GM12878 (cell line): Measurements from ENCODE around the gene SLC12A7.

ENCODE experiments used
- ASH2L ChIP-seq: fragments of 300-600, 200-600 bp; sonication (generic); IDR thresholded peaks from 2 replicates; pipeline ENCODE4 v1.6.1; 2017; ENCODE audit warnings: low read depth, mild to moderate bottlenecking, borderline replicate concordance
- CEBPB ChIP-seq, 2 experiments: fragments of 150-350 bp in 1 of 2; IDR thresholded peaks; 2 replicates each; pipeline ENCODE4 v1.6.1; 2012 to 2014; ENCODE audit warnings: low read depth in 2 of 2, low read length in 2 of 2, borderline replicate concordance in 1 of 2, inconsistent platforms in 1 of 2
- FOXM1 ChIP-seq: IDR thresholded peaks from 2 replicates; pipeline ENCODE4 v1.6.1; 2012; ENCODE audit warnings: low read depth, mild to moderate bottlenecking, inconsistent platforms, low read length, moderate library complexity
- IKZF1 ChIP-seq: fragments of 450-650 bp; conservative IDR thresholded peaks from 2 replicates; pipeline ENCODE4 v1.6.1; 2017; ENCODE audit warnings: antibody characterized with exemption, mild to moderate bottlenecking
- NRF1 ChIP-seq: conservative IDR thresholded peaks from 2 replicates; pipeline ENCODE4 v1.6.1; 2011; ENCODE audit warnings: mild to moderate bottlenecking, low read depth, low read length, improper control_type of control experiment
- POLR2A ChIP-seq: IDR thresholded peaks from 2 replicates; pipeline ENCODE4 v1.6.1; 2011; ENCODE audit warnings: low read depth, mild to moderate bottlenecking, low read length
- POLR2AphosphoS5 ChIP-seq: IDR thresholded peaks from 2 replicates; pipeline ENCODE4 v1.6.1; 2011; ENCODE audit warnings: mild to moderate bottlenecking, low read length, inconsistent platforms
- SRF ChIP-seq, 2 experiments: IDR thresholded peaks; 2 replicates each; pipeline ENCODE4 v1.6.1; 2011; ENCODE audit warnings: low read depth in 2 of 2, low read length in 2 of 2, mild to moderate bottlenecking in 1 of 2, moderate library complexity in 1 of 2
- YY1 ChIP-seq: IDR thresholded peaks from 2 replicates; pipeline ENCODE4 v1.6.1; 2011; ENCODE audit warnings: low read depth, mild to moderate bottlenecking, low read length
- TF ChIP-seq, protein P1 (sequence below), 3 experiments: IDR thresholded peaks in 2 of 3; conservative IDR thresholded peaks in 1 of 3; 2 replicates each; pipeline ENCODE4 v1.5.1; 2011; ENCODE audit warnings: low read depth in 3 of 3, low read length in 3 of 3, mild to moderate bottlenecking in 3 of 3, control low read depth in 2 of 3, moderate library complexity in 2 of 3, inconsistent platforms in 1 of 3, mixed read lengths in 1 of 3; ENCODE audit not compliant: control insufficient read depth in 2 of 3, insufficient read depth in 1 of 3; ENCODE audit errors: extremely low read depth in 1 of 3
- TF ChIP-seq, protein P2 (sequence below): IDR thresholded peaks from 2 replicates; pipeline ENCODE4 v1.6.1; 2011; ENCODE audit warnings: low read depth, low read length, improper control_type of control experiment, borderline replicate concordance
- TF ChIP-seq, protein P3 (sequence below): IDR thresholded peaks from 2 replicates; pipeline ENCODE4 v1.6.1; 2011; ENCODE audit warnings: low read depth, mild to moderate bottlenecking, low read length, moderate library complexity, borderline replicate concordance; ENCODE audit errors: extremely low read depth

DNA sequence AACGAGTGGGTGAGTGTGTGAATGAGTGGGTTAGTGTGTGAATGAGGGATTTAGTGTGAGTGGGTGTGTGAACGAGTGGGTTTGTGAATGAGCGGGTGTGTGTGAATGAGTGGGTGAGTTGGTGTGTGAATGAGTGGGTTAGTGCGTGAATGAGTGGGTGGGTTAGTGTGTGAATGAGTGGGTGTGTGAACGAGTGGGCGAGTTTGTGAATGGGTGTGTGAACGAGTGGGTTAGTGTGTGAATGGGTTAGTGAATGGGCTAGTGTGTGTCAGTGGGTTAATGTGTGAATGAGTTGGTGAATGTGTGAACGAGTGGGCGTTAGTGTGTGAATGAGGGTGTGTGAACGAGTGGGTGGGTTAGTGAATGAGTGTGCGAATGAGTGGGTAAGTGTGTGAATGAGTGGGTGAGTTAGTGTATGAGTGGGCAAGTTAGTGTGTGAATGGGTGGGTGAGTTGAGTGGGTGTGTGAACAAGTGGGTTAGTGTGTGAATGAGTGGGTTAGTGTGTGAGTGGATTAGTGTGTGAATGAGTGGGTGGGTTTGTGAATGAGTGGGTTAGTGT, 63.6 kb downstream of the SLC12A7 start:
- no peak for TF ChIP-seq YY1
- TF ChIP-seq, protein P1, sequence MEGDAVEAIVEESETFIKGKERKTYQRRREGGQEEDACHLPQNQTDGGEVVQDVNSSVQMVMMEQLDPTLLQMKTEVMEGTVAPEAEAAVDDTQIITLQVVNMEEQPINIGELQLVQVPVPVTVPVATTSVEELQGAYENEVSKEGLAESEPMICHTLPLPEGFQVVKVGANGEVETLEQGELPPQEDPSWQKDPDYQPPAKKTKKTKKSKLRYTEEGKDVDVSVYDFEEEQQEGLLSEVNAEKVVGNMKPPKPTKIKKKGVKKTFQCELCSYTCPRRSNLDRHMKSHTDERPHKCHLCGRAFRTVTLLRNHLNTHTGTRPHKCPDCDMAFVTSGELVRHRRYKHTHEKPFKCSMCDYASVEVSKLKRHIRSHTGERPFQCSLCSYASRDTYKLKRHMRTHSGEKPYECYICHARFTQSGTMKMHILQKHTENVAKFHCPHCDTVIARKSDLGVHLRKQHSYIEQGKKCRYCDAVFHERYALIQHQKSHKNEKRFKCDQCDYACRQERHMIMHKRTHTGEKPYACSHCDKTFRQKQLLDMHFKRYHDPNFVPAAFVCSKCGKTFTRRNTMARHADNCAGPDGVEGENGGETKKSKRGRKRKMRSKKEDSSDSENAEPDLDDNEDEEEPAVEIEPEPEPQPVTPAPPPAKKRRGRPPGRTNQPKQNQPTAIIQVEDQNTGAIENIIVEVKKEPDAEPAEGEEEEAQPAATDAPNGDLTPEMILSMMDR (IDR thresholded peaks at IDR 0.05 in 2 of 3, conservative IDR thresholded peaks at IDR 0.05 in 1 of 3; ENCODE audit: control insufficient read depth in 2 of 3, extremely low read depth in 1 of 3, insufficient read depth in 1 of 3, low read depth in 3 of 3, low read length in 3 of 3), result no peak
- no peak for TF ChIP-seq POLR2A
- no peak for TF ChIP-seq SRF (IDR thresholded peaks at IDR 0.05; ENCODE audit: low read depth in 2 of 2, low read length in 2 of 2)
- TF ChIP-seq, protein P2, sequence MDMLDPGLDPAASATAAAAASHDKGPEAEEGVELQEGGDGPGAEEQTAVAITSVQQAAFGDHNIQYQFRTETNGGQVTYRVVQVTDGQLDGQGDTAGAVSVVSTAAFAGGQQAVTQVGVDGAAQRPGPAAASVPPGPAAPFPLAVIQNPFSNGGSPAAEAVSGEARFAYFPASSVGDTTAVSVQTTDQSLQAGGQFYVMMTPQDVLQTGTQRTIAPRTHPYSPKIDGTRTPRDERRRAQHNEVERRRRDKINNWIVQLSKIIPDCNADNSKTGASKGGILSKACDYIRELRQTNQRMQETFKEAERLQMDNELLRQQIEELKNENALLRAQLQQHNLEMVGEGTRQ, result no peak
- no peak for TF ChIP-seq IKZF1
- TF ChIP-seq, protein P3, sequence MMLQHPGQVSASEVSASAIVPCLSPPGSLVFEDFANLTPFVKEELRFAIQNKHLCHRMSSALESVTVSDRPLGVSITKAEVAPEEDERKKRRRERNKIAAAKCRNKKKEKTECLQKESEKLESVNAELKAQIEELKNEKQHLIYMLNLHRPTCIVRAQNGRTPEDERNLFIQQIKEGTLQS, result no peak
- TF ChIP-seq POLR2AphosphoS5, result no peak
- no peak for TF ChIP-seq CEBPB (IDR thresholded peaks at IDR 0.05; ENCODE audit: borderline replicate concordance in 1 of 2, low read depth in 2 of 2, low read length in 2 of 2)
- no peak for TF ChIP-seq NRF1
- TF ChIP-seq ASH2L, result no peak
- no peak for TF ChIP-seq FOXM1
